GM12873 (cell line): ENCODE measurements around the gene TENM4.

ENCODE experiments used
- TF ChIP-seq, protein P1 (sequence below): IDR thresholded peaks from 2 replicates; pipeline ENCODE4 v1.5.1; 2012; ENCODE audit warnings: low read depth, mild to moderate bottlenecking, moderate library complexity, low read length, control low read depth; ENCODE audit not compliant: insufficient read depth; ENCODE audit errors: missing control alignments

The TENM4 gene

DNA sequence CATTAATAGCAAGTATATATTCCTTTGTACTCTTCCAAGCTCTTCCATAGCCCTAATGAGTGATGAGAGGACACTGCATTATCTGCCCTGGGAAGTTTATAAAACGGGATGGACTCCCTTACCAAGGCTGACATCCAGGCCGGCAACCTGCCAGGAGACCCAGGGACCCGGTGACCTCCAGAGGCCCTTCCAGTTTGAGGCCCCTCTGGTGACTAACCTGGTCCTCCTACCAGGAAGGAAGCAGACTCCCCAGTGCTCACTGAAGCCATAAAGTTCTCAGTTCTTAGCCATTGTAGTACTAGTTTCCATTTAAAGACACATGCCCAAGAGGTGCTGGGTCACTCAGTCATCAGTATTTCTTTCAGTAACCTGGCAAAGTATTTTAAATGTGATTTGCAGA lies 345.4 kb downstream of the TENM4 start:
- TF ChIP-seq, protein P1, sequence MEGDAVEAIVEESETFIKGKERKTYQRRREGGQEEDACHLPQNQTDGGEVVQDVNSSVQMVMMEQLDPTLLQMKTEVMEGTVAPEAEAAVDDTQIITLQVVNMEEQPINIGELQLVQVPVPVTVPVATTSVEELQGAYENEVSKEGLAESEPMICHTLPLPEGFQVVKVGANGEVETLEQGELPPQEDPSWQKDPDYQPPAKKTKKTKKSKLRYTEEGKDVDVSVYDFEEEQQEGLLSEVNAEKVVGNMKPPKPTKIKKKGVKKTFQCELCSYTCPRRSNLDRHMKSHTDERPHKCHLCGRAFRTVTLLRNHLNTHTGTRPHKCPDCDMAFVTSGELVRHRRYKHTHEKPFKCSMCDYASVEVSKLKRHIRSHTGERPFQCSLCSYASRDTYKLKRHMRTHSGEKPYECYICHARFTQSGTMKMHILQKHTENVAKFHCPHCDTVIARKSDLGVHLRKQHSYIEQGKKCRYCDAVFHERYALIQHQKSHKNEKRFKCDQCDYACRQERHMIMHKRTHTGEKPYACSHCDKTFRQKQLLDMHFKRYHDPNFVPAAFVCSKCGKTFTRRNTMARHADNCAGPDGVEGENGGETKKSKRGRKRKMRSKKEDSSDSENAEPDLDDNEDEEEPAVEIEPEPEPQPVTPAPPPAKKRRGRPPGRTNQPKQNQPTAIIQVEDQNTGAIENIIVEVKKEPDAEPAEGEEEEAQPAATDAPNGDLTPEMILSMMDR = no peak

DNA sequence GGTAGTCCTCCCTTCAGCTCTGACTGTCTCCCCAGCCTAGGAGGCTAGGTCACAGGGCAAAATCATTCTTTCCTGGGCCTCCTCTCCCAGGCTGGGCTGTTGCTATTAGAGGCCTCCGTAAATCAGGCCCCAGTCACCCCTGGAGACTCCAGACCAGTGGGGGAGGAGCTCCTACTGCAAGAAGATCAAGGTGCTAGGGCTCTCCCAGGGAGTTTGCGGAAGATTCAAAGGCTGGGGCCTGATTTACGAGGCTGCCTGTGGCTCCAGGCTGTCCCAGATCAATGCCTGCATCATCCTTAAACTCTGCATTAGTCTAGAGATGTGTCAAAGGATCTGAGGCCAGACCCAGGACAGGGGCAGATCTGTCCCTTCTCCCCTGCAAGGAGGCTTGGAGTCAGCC lies 346.2 kb downstream of the TENM4 start:
- TF ChIP-seq, protein P1 = no peak

DNA sequence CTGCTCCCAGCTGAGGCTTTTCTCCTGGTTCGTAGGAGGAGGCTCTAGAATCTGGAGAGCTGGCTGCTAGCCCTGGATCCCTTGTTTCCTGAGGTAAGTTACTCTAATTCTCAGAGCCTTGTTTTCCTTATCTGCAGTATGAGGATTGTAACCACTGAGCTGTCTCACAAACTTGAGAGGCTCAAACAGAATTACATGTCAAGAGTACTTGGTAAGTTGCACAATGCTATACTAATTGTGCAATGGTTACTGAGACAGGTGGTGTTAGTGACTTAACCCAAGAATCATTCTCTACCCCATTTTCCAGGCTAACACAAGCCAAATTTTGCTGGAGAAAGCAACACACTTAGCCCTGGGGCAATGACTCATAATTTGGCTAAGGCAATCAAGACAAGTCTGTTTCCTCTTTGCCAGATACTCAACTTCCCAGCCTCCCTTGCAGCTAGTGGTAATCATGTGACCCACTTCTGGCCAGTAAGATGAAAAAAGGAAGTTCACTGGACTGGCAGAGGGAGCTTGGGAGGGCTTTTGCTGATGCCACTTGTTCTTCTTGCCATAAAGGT lies 348.0 kb downstream of the TENM4 start:
- TF ChIP-seq, protein P1 = no peak

DNA sequence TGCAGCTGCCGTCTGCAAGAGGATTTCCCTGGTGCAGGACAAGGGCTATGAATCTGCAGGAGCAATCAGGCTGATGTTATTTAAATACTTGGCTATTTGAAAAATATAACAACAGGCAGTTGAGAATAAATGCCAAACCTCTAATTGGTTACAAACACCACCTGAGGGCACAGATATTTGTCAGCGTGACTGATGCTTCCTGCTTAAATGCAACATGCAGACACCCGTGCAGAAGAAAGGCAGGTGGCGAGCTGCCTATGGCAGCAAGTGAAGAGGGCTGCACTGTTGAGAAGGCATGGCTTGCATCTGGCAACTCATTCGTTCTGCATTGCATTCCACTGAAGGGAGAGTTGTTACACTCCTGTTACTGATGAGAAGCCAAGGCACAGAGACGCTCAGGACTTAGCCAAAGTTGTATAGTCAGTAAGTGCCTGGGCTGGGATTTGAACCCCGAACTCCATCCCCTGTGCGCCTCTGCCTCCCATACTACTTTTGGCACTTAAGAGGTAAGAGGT lies 350.6 kb downstream of the TENM4 start:
- TF ChIP-seq, protein P1 = no peak

DNA sequence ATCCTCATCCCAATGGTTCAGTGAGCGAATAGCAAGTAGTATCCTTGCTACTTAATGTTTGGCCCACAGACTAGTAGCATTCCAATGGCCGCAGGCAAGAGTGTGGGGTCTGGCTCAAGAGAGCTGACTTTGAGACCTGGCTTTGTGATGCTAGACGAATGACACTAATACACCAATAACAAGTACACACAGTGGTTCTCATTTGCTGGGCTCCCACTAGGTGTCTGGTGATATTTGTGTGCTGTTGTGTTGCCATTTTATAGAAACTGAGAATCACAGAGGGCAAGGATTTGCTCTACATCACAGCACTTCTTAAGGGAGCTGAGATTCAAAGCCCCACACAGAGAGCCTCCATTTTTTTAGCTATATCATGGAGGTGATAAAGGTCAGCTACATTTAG lies 351.2 kb downstream of the TENM4 start:
- TF ChIP-seq, protein P1 = no peak

DNA sequence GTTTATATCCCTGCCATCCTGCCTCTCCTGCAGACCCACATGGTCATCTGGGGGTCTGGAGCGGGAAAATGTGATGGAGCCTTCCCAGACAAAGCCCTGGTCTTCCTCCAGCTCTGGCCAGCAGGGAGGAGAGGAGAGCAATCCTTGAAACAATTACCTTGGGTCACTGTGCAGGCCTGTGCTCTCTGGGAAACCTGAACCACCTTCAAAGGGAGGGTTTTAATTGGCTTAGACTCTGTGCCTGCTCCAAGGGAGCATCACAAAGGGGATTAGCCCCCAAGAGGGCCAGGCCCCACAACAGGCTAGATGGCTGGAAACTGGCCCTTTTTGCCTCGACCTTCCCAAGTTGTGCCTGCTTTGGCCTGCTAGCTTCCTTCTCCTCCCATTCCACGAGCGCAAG lies 351.9 kb downstream of the TENM4 start:
- TF ChIP-seq, protein P1 = no peak

DNA sequence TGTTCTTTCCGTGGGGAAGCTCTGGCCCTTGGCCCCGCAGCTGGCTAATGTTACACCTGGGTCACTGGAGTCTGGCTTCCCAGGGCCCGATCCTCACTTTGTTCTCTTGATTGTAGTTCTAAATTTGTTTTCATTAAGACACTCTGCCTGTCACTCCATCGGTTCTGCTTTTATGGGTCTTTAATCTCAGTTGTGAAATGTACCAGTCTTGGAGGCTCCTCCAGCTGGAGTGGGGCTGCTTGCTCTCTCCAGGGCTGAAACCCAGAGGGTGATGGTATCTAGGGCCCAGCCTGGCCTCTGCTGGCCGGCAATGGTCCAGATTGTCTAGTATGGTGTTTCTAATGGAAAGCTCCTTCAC lies 352.9 kb downstream of the TENM4 start:
- TF ChIP-seq, protein P1 = no peak
